OCI-LY3 (cell line): ENCODE measurements around the gene HOXC11.
A peak's percentile ranks its signal among the peaks of the same experiment; 100 is the strongest.

Source experiments
- H2AFZ ChIP-seq: fragments of 200-600, 300-600 bp; shearing (Covaris generic); 2 replicates; pipeline ENCODE4 v1.6.0; 2014; ENCODE audit warnings: antibody characterized with exemption, low read depth, low read length
- H3K27ac ChIP-seq: fragments of 200-600, 300-600 bp; sonication (generic); 2 replicates; pipeline ENCODE4 v1.5.1; 2014; ENCODE audit warnings: mild to moderate bottlenecking, low read length, moderate library complexity, mixed read lengths
- H3K27me3 ChIP-seq: fragments of 200-600, 300-600 bp; sonication (generic); 2 replicates; pipeline ENCODE4 v1.6.1; 2014; ENCODE audit warnings: low read depth, low read length, mixed read lengths
- H3K36me3 ChIP-seq: fragments of 200-600, 300-600 bp; sonication (generic); replicated peaks from 2 replicates; pipeline ENCODE3; 2014; ENCODE audit warnings: low read depth, low read length, mixed read lengths
- H3K4me1 ChIP-seq: fragments of 300-600, 200-600 bp; sonication (generic); 2 replicates; pipeline ENCODE4 v1.6.1; 2014; ENCODE audit warnings: low read length, mixed read lengths
- H3K4me2 ChIP-seq: fragments of 200-600, 300-600 bp; sonication (generic); 2 replicates; pipeline ENCODE4 v1.6.1; 2014; ENCODE audit warnings: low read length, mixed read lengths
- H3K4me3 ChIP-seq: fragments of 300-600, 200-600 bp; sonication (generic); 2 replicates; pipeline ENCODE4 v1.5.1; 2014; ENCODE audit warnings: antibody characterized with exemption, mild to moderate bottlenecking, low read length, moderate library complexity
- H3K79me2 ChIP-seq: fragments of 300-600, 200-600 bp; shearing (Covaris generic); 2 replicates; pipeline ENCODE4 v1.6.1; 2014; ENCODE audit warnings: mild to moderate bottlenecking, low read length, mixed read lengths
- H3K9ac ChIP-seq: fragments of 300-600, 200-600 bp; shearing (Covaris generic); 2 replicates; pipeline ENCODE4 v1.6.0; 2014; ENCODE audit warnings: mild to moderate bottlenecking, low read length, moderate library complexity
- H3K9me3 ChIP-seq: fragments of 200-600, 300-600 bp; shearing (Covaris generic); 2 replicates; pipeline ENCODE4 v1.6.1; 2014; ENCODE audit warnings: low read length, mixed read lengths; ENCODE audit not compliant: insufficient read depth
- H4K20me1 ChIP-seq: fragments of 200-600, 300-600 bp; sonication (generic); 2 replicates; pipeline ENCODE4 v1.6.1; 2016; ENCODE audit warnings: low read length, mixed read lengths; ENCODE audit not compliant: insufficient read depth
- EZH2phosphoT487 ChIP-seq: fragments of 200-600 bp; shearing (Covaris generic); IDR thresholded peaks from 2 replicates; pipeline ENCODE4 v1.6.1; 2018; ENCODE audit warnings: antibody characterized with exemption, mixed run types, low read depth
- TF ChIP-seq, protein P1 (sequence below): fragments of 200-600, 300-600 bp; sonication (generic); IDR thresholded peaks from 2 replicates; pipeline ENCODE4 v1.5.1; 2014; ENCODE audit warnings: antibody characterized with exemption, low read length, low read depth

Gene HOXC11

DNA sequence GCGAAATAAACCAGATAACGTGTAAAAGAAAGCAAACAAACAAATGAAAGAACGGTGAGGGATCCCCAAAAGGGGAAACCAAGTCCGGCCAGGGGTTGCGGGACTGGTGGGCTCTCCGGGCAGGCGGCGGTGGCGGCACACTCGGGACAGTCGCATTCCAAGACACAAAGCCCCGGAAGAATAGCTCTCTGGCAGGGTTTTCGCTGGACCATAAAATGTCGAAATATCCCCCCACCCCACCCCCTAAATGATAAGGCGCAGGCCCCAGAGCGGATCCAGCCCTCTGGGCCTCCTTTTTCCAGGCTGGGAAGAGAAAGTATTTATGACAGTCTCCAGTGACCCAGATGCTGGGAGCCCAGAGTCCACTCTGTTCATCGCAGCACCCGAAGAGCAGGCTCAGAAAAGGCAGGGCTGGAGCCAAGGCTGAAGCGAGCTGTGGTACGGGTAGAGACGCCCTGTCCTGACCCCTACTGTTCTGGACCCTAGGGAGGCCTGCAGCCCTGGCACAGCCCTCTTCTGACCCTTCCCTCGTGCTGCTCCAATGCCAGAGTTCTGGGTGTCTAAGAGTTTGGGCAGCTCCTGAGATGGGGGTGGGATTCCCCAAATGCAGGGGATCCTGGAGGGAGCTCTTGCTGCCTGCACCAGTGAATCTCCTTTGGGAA, 33.8 kb downstream of the HOXC11 start:
- H3K4me1 ChIP-seq: peaks cover 40% of the 10 kb centered on the region
- H3K79me2 ChIP-seq: no peaks in the 10 kb centered on the region
- TF ChIP-seq, protein P1, sequence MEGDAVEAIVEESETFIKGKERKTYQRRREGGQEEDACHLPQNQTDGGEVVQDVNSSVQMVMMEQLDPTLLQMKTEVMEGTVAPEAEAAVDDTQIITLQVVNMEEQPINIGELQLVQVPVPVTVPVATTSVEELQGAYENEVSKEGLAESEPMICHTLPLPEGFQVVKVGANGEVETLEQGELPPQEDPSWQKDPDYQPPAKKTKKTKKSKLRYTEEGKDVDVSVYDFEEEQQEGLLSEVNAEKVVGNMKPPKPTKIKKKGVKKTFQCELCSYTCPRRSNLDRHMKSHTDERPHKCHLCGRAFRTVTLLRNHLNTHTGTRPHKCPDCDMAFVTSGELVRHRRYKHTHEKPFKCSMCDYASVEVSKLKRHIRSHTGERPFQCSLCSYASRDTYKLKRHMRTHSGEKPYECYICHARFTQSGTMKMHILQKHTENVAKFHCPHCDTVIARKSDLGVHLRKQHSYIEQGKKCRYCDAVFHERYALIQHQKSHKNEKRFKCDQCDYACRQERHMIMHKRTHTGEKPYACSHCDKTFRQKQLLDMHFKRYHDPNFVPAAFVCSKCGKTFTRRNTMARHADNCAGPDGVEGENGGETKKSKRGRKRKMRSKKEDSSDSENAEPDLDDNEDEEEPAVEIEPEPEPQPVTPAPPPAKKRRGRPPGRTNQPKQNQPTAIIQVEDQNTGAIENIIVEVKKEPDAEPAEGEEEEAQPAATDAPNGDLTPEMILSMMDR: no peak
- no peak for TF ChIP-seq EZH2phosphoT487
- no peak overlapping the region for H3K27ac ChIP-seq
- no peaks in the 10 kb centered on the region for H4K20me1 ChIP-seq
- no peaks in the 10 kb centered on the region for H3K9me3 ChIP-seq
- H3K4me2 ChIP-seq: peak overlapping the region; percentile 98
- peak overlapping the region; percentile 60 for H3K9ac ChIP-seq
- H3K4me3 ChIP-seq: peak overlapping the region; percentile 75
- 0 out of 2 replicates have a peak overlapping the region, but pooled peaks have one; percentile 34 for H2AFZ ChIP-seq
- no peaks in the 10 kb centered on the region for H3K36me3 ChIP-seq
- H3K27me3 ChIP-seq: peaks cover 51% of the 10 kb centered on the region

DNA sequence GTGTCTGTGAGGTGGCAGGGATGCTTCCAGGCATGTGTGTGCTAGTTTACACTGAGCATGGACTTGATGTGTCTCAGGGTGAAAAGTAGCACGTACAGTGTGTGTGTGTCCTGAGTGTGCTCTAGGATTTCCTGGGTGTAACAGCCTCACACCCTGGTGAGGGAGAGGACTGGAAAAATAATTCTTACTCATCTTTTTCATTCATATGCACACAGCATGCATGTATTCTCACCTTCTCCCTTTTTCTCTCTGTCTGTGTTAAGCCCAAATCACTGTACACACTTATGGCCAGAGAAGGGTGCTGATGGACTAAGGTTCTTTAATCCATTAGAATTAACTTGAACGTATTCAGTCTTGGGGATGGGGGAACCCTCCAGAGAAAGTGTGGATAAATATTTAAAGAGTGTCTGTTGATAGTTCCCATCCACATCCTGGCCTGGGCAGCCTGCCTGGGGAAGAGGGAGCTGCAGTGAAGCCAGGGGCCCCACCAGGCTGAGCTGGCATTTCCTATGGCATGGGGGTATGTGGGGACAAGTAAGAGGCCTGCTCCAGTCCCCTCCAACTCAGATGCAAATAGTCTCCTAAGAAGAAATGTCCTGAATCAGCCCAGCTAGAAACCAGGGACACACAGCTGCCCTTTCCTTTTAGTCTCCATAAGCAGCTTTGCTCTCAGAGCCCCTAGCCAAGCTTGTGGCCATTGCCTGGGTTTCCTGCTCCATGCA, 34.8 kb downstream of the HOXC11 start:
- H3K4me2 ChIP-seq: no peak overlapping the region
- H3K36me3 ChIP-seq: no peaks in the 10 kb centered on the region
- H3K4me1 ChIP-seq: peaks cover 43% of the 10 kb centered on the region
- H4K20me1 ChIP-seq: no peaks in the 10 kb centered on the region
- H3K4me3 ChIP-seq: no peak overlapping the region
- H3K9ac ChIP-seq: no peak overlapping the region
- peaks cover 52% of the 10 kb centered on the region for H3K27me3 ChIP-seq
- H3K79me2 ChIP-seq: no peaks in the 10 kb centered on the region
- no peaks in the 10 kb centered on the region for H3K9me3 ChIP-seq
- no peak overlapping the region for H3K27ac ChIP-seq
- no peak overlapping the region for H2AFZ ChIP-seq
- TF ChIP-seq, protein P1: no peak
- no peak for TF ChIP-seq EZH2phosphoT487

DNA sequence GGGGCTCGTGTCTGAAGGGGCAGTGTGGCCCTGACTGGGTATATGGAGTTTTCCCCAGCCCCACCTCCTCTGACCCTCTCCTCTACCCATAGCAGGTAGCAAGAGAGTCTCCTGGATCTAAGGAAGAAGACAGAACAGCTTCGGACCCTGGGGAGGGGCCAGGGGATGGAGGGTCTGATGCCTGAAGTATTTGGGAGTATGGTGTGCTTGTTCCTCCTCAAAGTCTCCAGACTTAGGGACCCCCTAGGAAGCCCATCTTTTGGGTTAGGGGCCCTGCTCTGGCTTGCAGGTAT, 35.3 kb downstream of the HOXC11 start:
- Histone ChIP-seq H3K36me3 (no peaks in the 10 kb centered on the region), H4K20me1 (no peaks in the 10 kb centered on the region), H3K4me2 (peak overlapping the region; percentile 73), H3K9ac (no peak overlapping the region), H3K9me3 (no peaks in the 10 kb centered on the region), H3K27me3 (peaks cover 55% of the 10 kb centered on the region), H2AFZ (no peak overlapping the region), H3K4me3 (peak overlapping the region; percentile 79; the same call in 1 of the 2 replicates), H3K27ac (no peak overlapping the region), H3K79me2 (no peaks in the 10 kb centered on the region), H3K4me1 (peaks cover 43% of the 10 kb centered on the region)
- TF ChIP-seq, protein P1: no peak
- no peak for TF ChIP-seq EZH2phosphoT487

DNA sequence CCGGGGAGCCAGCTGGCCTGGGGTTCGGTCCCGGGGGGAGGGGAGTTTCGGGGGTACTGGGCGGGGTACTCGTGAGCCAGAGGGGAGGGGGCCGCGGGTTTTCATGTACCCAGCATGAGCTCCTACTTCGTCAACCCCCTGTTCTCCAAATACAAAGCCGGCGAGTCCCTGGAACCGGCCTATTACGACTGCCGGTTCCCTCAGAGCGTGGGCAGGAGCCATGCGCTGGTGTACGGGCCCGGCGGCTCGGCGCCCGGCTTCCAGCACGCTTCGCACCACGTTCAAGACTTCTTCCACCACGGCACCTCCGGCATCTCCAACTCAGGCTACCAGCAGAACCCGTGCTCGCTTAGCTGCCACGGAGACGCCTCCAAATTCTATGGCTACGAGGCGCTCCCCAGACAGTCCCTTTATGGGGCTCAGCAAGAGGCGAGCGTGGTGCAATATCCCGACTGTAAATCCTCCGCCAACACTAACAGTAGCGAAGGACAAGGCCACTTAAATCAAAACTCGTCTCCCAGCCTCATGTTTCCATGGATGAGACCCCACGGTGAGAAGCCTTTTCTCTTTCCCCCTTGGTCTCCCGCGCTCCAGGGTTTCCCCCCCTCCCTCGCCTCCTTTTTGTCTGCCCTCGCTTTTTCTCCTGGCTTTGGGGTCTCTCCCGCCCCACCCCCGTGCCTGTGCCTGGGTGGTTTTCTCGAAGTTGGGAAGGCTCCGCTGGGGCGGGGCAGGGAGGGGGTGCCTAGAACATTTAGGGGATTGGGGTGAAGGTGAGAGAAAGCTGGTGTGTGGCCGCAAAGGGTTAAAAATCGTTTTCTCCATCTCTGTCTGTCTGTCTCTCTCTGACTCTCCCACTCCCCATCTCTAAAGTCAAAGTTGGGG, 36.5 kb downstream of the HOXC11 start:
- no peaks in the 10 kb centered on the region for H3K79me2 ChIP-seq
- no peaks in the 10 kb centered on the region for H3K9me3 ChIP-seq
- H3K4me2 ChIP-seq: peak overlapping the region; percentile 73
- peak overlapping the region; percentile 54 for H3K9ac ChIP-seq
- H3K27ac ChIP-seq: no peak overlapping the region
- peak overlapping the region; percentile 79 for H3K4me3 ChIP-seq
- peaks cover 35% of the 10 kb centered on the region for H3K4me1 ChIP-seq
- no peaks in the 10 kb centered on the region for H4K20me1 ChIP-seq
- no peaks in the 10 kb centered on the region for H3K36me3 ChIP-seq
- peaks cover 55% of the 10 kb centered on the region for H3K27me3 ChIP-seq
- H2AFZ ChIP-seq: peak overlapping the region; percentile 53; the same call in 1 of the 2 replicates
- TF ChIP-seq EZH2phosphoT487: no peak
- TF ChIP-seq, protein P1: no peak
